Erythroblast (primary cell): ENCODE results near the gene GBP1.
"Not testable (repeated sequence)": the region's sequence is repeated elsewhere in the genome, so short reads cannot be mapped to it uniquely, and the experiment has no call there.

Experiments used
- DNase-seq, 2 experiments: peaks; one replicate each; lab custom pipeline; 2025; lab: John Stamatoyannopoulos, UW
- GATA1 ChIP-seq: IDR thresholded peaks from 2 replicates; pipeline ENCODE4 v1.6.1; 2011; ENCODE audit warnings: low read depth, mild to moderate bottlenecking, control low read depth, low read length, moderate library complexity
- POLR2A ChIP-seq: IDR thresholded peaks from 2 replicates; pipeline ENCODE4 v1.6.1; 2011; ENCODE audit warnings: mild to moderate bottlenecking, low read length

The GBP1 gene

GRCh38 chr1:89043940-89044339, 21.1 kb downstream of the GBP1 start:
- TF ChIP-seq POLR2A (no peak), GATA1 (no peak)
- DNase-seq, result no peak

- no peak for DNase-seq
- TF ChIP-seq GATA1, result no peak
Observed at GRCh38 chr1:89042491-89042890, 22.5 kb downstream of the GBP1 start.

- DNase-seq, result no peak
- TF ChIP-seq POLR2A (no peak), GATA1 (no peak)
Observed at GRCh38 chr1:89041721-89042120, 23.3 kb downstream of the GBP1 start.

GRCh38 chr1:89041119-89041641, 23.8 kb downstream of the GBP1 start:
- DNase-seq, result no peak
- no peak for TF ChIP-seq POLR2A
- TF ChIP-seq GATA1, result no peak

- TF ChIP-seq GATA1, result no peak
- TF ChIP-seq POLR2A, result no peak
- no peak for DNase-seq
Observed at GRCh38 chr1:89040315-89040626, 24.7 kb downstream of the GBP1 start.

GRCh38 chr1:89037186-89037585, 27.8 kb downstream of the GBP1 start:
- TF ChIP-seq GATA1, result no peak
- TF ChIP-seq POLR2A, result no peak
- no peak for DNase-seq

GRCh38 chr1:89035080-89035479, 29.9 kb downstream of the GBP1 start:
- no peak for DNase-seq

GRCh38 chr1:89034004-89034403, 31.0 kb downstream of the GBP1 start:
- not testable (repeated sequence) for DNase-seq

More at GRCh38 chr1:89035080-89035479, 29.9 kb downstream of the GBP1 start:
- TF ChIP-seq GATA1 (no peak), POLR2A (no peak)

- not testable (repeated sequence) for DNase-seq
Observed at GRCh38 chr1:89029051-89029450, 36.0 kb downstream of the GBP1 start.

- no peak for TF ChIP-seq GATA1
- no peak for TF ChIP-seq POLR2A
- no peak for DNase-seq
Observed at GRCh38 chr1:89025928-89026327, 39.1 kb downstream of the GBP1 start.

GRCh38 chr1:89023026-89023425, 42.0 kb downstream of the GBP1 start:
- TF ChIP-seq POLR2A (no peak), GATA1 (no peak)
- DNase-seq, result peak in 1 of 2 experiments; percentile 29

GRCh38 chr1:89022167-89022959, 42.6 kb downstream of the GBP1 start, which contains the start of gene GBP3:
Gene GBP3, minus strand, starts transcription at chr1:89022866. Its CDS starts 2,145 bp downstream, at chr1:89020721.
- TF ChIP-seq GATA1 (no peak), POLR2A (no peak)
- peak; percentile 37 to 64 for DNase-seq

- not testable (repeated sequence) for DNase-seq
Observed at GRCh38 chr1:89018318-89018717, 46.7 kb downstream of the GBP1 start.

GRCh38 chr1:89008511-89008910, 56.5 kb downstream of the GBP1 start:
- no peak for DNase-seq
- TF ChIP-seq POLR2A (no peak), GATA1 (no peak)
